DMS53 treated with DMSO at 0.1 percent for 48 hours (cell line): ENCODE results near the gene TSHZ2.
"Not testable (repeated sequence)": the region's sequence is repeated elsewhere in the genome, so short reads cannot be mapped to it uniquely, and the experiment has no call there.

Experiments
- DNase-seq: peaks from one replicate; lab custom pipeline; 2025; ENCODE audit not compliant: unreplicated experiment; lab: John Stamatoyannopoulos, UW

Gene TSHZ2

GRCh38 chr20:53399592-53400335, 427.6 kb downstream of the TSHZ2 start:
- no peak for DNase-seq

GRCh38 chr20:53402233-53403005, 430.3 kb downstream of the TSHZ2 start:
- DNase-seq: no peak

- no peak for DNase-seq
Observed at GRCh38 chr20:53403029-53403428, 430.9 kb downstream of the TSHZ2 start.

GRCh38 chr20:53405139-53405538, 433.0 kb downstream of the TSHZ2 start:
- no peak for DNase-seq

- no peak for DNase-seq
Observed at GRCh38 chr20:53406580-53406979, 434.4 kb downstream of the TSHZ2 start.

GRCh38 chr20:53408691-53409446, 436.7 kb downstream of the TSHZ2 start:
- DNase-seq: no peak

GRCh38 chr20:53409447-53409717, 437.2 kb downstream of the TSHZ2 start:
- DNase-seq: no peak

- DNase-seq: no peak
Observed at GRCh38 chr20:53411129-53411528, 439.0 kb downstream of the TSHZ2 start.

GRCh38 chr20:53411891-53412290, 439.7 kb downstream of the TSHZ2 start:
- DNase-seq: no peak

- no peak for DNase-seq
Observed at GRCh38 chr20:53412577-53413185, 440.5 kb downstream of the TSHZ2 start.

GRCh38 chr20:53413186-53413631, 441.1 kb downstream of the TSHZ2 start:
- DNase-seq: peak; percentile 3

- not testable (repeated sequence) for DNase-seq
Observed at GRCh38 chr20:53413845-53414244, 441.7 kb downstream of the TSHZ2 start.

GRCh38 chr20:53419693-53420460, 447.7 kb downstream of the TSHZ2 start:
- DNase-seq: no peak

GRCh38 chr20:53421343-53421742, 449.2 kb downstream of the TSHZ2 start:
- no peak for DNase-seq

- DNase-seq: no peak
Observed at GRCh38 chr20:53422039-53422438, 449.9 kb downstream of the TSHZ2 start.

- DNase-seq: no peak
Observed at GRCh38 chr20:53423587-53424146, 451.5 kb downstream of the TSHZ2 start.

- DNase-seq: no peak
Observed at GRCh38 chr20:53425481-53425880, 453.3 kb downstream of the TSHZ2 start.

- no peak for DNase-seq
Observed at GRCh38 chr20:53425941-53426340, 453.8 kb downstream of the TSHZ2 start.

- DNase-seq: no peak
Observed at GRCh38 chr20:53426766-53427312, 454.7 kb downstream of the TSHZ2 start.

- no peak for DNase-seq
Observed at GRCh38 chr20:53427951-53428350, 455.8 kb downstream of the TSHZ2 start.
